DOHH2 (cell line): ENCODE results near the gene HSPA1L.
"Not testable (repeated sequence)": the region's sequence is repeated elsewhere in the genome, so short reads cannot be mapped to it uniquely, and the experiment has no call there.

ENCODE experiments used
- EZH2phosphoT487 ChIP-seq: fragments of 200-600 bp; sonication (generic); IDR thresholded peaks from 2 replicates; pipeline ENCODE4 v1.6.1; 2017; ENCODE audit warnings: borderline replicate concordance, mild to moderate bottlenecking, antibody characterized with exemption, low read length, moderate library complexity, mixed read lengths
- TF ChIP-seq, protein P1 (sequence below): fragments of 200-600 bp; sonication (generic); IDR thresholded peaks from one replicate; pipeline ENCODE4 v1.5.1; 2014; ENCODE audit warnings: antibody characterized with exemption, mild to moderate bottlenecking, low read depth, low read length; ENCODE audit not compliant: poor library complexity, severe bottlenecking

DNA sequence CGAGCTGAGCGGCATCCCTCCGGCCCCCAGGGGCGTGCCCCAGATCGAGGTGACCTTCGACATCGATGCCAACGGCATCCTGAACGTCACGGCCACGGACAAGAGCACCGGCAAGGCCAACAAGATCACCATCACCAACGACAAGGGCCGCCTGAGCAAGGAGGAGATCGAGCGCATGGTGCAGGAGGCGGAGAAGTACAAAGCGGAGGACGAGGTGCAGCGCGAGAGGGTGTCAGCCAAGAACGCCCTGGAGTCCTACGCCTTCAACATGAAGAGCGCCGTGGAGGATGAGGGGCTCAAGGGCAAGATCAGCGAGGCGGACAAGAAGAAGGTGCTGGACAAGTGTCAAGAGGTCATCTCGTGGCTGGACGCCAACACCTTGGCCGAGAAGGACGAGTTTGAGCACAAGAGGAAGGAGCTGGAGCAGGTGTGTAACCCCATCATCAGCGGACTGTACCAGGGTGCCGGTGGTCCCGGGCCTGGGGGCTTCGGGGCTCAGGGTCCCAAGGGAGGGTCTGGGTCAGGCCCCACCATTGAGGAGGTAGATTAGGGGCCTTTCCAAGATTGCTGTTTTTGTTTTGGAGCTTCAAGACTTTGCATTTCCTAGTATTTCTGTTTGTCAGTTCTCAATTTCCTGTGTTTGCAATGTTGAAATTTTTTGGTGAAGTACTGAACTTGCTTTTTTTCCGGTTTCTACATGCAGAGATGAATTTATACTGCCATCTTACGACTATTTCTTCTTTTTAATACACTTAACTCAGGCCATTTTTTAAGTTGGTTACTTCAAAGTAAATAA lies 2.2 kb upstream of the HSPA1L start:
- TF ChIP-seq EZH2phosphoT487: not testable (repeated sequence)
- TF ChIP-seq, protein P1, sequence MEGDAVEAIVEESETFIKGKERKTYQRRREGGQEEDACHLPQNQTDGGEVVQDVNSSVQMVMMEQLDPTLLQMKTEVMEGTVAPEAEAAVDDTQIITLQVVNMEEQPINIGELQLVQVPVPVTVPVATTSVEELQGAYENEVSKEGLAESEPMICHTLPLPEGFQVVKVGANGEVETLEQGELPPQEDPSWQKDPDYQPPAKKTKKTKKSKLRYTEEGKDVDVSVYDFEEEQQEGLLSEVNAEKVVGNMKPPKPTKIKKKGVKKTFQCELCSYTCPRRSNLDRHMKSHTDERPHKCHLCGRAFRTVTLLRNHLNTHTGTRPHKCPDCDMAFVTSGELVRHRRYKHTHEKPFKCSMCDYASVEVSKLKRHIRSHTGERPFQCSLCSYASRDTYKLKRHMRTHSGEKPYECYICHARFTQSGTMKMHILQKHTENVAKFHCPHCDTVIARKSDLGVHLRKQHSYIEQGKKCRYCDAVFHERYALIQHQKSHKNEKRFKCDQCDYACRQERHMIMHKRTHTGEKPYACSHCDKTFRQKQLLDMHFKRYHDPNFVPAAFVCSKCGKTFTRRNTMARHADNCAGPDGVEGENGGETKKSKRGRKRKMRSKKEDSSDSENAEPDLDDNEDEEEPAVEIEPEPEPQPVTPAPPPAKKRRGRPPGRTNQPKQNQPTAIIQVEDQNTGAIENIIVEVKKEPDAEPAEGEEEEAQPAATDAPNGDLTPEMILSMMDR: peak; percentile 21
